HFF-Myc (cell line): Measurements from ENCODE around the gene IFNL2.
"Not testable (repeated sequence)": the region's sequence is repeated elsewhere in the genome, so short reads cannot be mapped to it uniquely, and the experiment has no call there.

Experiments used
- DNase-seq: peaks from one replicate; pipeline ENCODE4 v3.0.0-alpha.2; 2011; ENCODE audit warnings: low read depth; ENCODE audit errors: extremely low read depth
- H3K4me3 ChIP-seq: replicated peaks from 2 replicates; pipeline ENCODE4 v1.5.1; 2011; ENCODE audit warnings: low read depth, mild to moderate bottlenecking, control low read depth, low read length
- TF ChIP-seq, protein P1 (sequence below): IDR thresholded peaks from 2 replicates; pipeline ENCODE4 v1.5.1; 2012; ENCODE audit warnings: mild to moderate bottlenecking, low read depth, low read length, control low read depth; ENCODE audit errors: missing control alignments

The IFNL2 gene

GRCh38 chr19:39265321-39265916 is 2.8 kb upstream of the IFNL2 start:
- TF ChIP-seq, protein P1, sequence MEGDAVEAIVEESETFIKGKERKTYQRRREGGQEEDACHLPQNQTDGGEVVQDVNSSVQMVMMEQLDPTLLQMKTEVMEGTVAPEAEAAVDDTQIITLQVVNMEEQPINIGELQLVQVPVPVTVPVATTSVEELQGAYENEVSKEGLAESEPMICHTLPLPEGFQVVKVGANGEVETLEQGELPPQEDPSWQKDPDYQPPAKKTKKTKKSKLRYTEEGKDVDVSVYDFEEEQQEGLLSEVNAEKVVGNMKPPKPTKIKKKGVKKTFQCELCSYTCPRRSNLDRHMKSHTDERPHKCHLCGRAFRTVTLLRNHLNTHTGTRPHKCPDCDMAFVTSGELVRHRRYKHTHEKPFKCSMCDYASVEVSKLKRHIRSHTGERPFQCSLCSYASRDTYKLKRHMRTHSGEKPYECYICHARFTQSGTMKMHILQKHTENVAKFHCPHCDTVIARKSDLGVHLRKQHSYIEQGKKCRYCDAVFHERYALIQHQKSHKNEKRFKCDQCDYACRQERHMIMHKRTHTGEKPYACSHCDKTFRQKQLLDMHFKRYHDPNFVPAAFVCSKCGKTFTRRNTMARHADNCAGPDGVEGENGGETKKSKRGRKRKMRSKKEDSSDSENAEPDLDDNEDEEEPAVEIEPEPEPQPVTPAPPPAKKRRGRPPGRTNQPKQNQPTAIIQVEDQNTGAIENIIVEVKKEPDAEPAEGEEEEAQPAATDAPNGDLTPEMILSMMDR: no peak
- H3K4me3 ChIP-seq: no peak overlapping the region
- DNase-seq: no peak

DNA sequence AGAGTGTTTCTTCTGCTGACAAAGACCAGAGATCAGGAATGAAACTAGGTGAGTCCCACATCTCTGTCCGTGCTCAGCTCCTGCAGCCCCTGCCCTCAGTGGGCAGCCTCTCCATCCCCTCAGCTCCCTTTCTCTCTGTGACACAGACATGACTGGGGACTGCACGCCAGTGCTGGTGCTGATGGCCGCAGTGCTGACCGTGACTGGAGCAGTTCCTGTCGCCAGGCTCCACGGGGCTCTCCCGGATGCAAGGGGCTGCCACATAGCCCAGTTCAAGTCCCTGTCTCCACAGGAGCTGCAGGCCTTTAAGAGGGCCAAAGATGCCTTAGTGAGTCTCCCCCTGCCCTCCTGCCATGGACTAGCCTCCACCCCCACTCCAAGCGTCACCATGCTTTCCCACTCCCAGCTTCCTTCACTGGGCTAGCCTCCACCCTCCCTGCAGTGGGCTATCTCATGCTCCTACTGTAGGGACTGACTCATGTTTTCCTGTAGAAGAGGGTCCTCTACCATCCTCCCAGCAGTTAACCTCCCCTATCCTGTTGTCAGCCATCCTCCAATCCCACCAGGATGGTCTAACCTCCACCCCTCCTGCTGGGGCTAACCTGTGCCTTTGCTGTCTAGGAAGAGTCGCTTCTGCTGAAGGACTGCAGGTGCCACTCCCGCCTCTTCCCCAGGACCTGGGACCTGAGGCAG is 481 bp downstream of the IFNL2 start:
- DNase-seq, H3K4me3 ChIP-seq: not testable (repeated sequence)

DNA sequence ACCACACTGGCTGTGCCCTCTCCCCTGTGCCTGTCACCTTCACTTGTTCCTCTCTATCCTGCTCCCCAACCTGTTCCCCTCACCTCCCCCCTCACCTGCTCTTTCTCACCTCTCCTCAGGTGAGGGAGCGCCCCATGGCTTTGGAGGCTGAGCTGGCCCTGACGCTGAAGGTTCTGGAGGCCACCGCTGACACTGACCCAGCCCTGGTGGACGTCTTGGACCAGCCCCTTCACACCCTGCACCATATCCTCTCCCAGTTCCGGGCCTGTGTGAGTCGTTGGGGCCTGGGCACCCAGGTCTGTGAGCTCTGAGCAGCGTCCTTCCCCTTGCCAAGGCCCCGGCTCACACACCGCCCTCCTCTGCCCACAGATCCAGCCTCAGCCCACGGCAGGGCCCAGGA is 1.2 kb downstream of the IFNL2 start:
- DNase-seq, H3K4me3 ChIP-seq: not testable (repeated sequence)

- peak; percentile 11 for DNase-seq
- TF ChIP-seq, protein P1: no peak
- H3K4me3 ChIP-seq: no peak overlapping the region
Measured at GRCh38 chr19:39270036-39270871, 2.1 kb downstream of the IFNL2 start.

GRCh38 chr19:39273859-39274258 is 5.7 kb downstream of the IFNL2 start:
- not testable (repeated sequence) for H3K4me3 ChIP-seq, DNase-seq

DNA sequence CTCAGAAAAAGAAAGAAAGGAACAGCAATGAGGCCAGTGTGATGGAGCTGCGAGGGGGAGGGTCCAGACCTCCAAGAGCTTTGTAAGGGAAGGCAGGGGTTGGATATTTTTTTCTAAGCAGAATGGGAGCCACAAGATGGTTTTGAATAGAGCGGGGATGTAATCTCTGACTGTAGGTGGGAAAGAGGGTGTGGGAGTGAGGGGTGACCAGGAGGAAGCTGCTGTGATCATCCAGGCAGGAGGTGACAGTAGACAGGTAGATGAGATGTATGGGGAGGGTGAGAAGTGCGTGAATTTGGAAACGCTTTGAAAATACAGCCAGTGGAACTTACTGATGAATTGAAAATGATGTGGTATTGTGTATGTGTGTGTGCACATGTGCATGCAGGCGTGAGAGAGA is 7.4 kb downstream of the IFNL2 start:
- no peak overlapping the region for H3K4me3 ChIP-seq
- DNase-seq: no peak
- TF ChIP-seq, protein P1: no peak

GRCh38 chr19:39276740-39277139 is 8.5 kb downstream of the IFNL2 start:
- TF ChIP-seq, protein P1: no peak
- no peak overlapping the region for H3K4me3 ChIP-seq
- no peak for DNase-seq

GRCh38 chr19:39277598-39277997 is 9.4 kb downstream of the IFNL2 start:
- TF ChIP-seq, protein P1: no peak
- H3K4me3 ChIP-seq: no peak overlapping the region
- DNase-seq: no peak
